ENCODE measurements around the gene TAC4. TPM values are rescaled to one million over a fixed set of nuclear protein-coding genes. Genes with fewer than 3 reads are reported as not detected.

TAC4 gene
- total and polyA plus RNA-seq, 2 of the 13 experiments (the other 11 are each of a cell fraction or from before 2014, with no cell fraction given), result not detected

DNA sequence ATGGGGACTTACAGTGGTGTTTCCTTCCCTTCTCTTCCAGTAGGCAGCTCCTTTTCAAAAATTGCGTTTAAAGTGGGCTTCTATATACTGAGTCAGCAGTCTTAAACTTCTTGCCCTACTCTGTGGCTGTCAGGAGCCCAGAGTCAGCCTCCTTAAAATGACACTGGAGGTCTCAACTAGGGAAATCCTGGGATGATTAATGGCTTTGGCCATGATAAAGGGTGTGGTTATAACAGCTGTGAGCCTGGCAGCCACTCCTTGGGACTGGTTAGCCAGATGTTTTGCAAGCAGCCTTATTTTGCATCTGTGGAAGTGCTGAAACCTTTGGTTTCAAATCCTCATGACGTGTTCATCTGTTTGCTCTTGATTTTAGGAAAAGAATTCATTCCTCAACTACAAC, 25.0 kb downstream of the TAC4 start:
- no peak overlapping the region for H2AFZ ChIP-seq (ENCODE audit: low read length)
- no peak overlapping the region for H3K4me2 ChIP-seq (ENCODE audit: low read depth, low read length)
- WGBS (ENCODE audit: low lambda C conversion rate), result 95% methylated on average over 2 of the region's 2 CpGs
- no peak overlapping the region for H3K27ac ChIP-seq (ENCODE audit: extremely low read length, insufficient read depth, low read length)
- FAIRE-seq (peak; percentile 49), DNase-seq (ENCODE audit: low spot score) (no peak), ATAC-seq (no peak)
- ChIA-PET POLR2A (no interaction called here), CTCF (ENCODE audit: low intra/inter-chr PET ratio, low total read pairs) (no interaction called here)
- H3K36me3 ChIP-seq (replicated peaks in 1 of 2; ENCODE audit: control insufficient read depth in 1 of 2, insufficient read depth in 2 of 2, low read length in 2 of 2), result peaks cover 40 to 86% of the 10 kb centered on the region in 2 experiments
- in situ Hi-C loops (cut with HindIII; ENCODE audit: extremely low pct_ligation_motif_present, low pct_unique_long_range_greater_than_20kb), result no loop called here
- no peaks in the 10 kb centered on the region for H3K79me2 ChIP-seq (ENCODE audit: insufficient read depth, low read length)
- no peaks in the 10 kb centered on the region for H3K4me1 ChIP-seq (ENCODE audit: insufficient read depth, low read length)
- no peak overlapping the region for H3K9ac ChIP-seq (ENCODE audit: insufficient read depth, low read depth, low read length)
- no TSS peak for BruUV-seq (replicated peaks)
- H4K20me1 ChIP-seq (ENCODE audit: insufficient read depth, low read length), result no peaks in the 10 kb centered on the region
- TF ChIP-seq MAFK (conservative IDR thresholded peaks at IDR 0.05 in 1 of 2, IDR thresholded peaks at IDR 0.05 in 1 of 2; ENCODE audit: low read length in 2 of 2) (peak; percentile 48 to 82; a peak in 3 of 4 replicates), HCFC1 (IDR thresholded peaks at IDR 0.05; ENCODE audit: low read depth, low read length) (no peak), MAFF (IDR thresholded peaks at IDR 0.05; ENCODE audit: low read depth, low read length) (peak; percentile 71)
- TF ChIP-seq, protein P1, sequence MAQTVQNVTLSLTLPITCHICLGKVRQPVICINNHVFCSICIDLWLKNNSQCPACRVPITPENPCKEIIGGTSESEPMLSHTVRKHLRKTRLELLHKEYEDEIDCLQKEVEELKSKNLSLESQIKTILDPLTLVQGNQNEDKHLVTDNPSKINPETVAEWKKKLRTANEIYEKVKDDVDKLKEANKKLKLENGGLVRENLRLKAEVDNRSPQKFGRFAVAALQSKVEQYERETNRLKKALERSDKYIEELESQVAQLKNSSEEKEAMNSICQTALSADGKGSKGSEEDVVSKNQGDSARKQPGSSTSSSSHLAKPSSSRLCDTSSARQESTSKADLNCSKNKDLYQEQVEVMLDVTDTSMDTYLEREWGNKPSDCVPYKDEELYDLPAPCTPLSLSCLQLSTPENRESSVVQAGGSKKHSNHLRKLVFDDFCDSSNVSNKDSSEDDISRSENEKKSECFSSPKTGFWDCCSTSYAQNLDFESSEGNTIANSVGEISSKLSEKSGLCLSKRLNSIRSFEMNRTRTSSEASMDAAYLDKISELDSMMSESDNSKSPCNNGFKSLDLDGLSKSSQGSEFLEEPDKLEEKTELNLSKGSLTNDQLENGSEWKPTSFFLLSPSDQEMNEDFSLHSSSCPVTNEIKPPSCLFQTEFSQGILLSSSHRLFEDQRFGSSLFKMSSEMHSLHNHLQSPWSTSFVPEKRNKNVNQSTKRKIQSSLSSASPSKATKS (CRISPR knock-in tag; IDR thresholded peaks at IDR 0.05), result no peak
- H3K4me3 ChIP-seq (replicated peaks in 1 of 3; ENCODE audit: insufficient read depth in 1 of 3, low read depth in 2 of 3, low read length in 3 of 3), result no peak overlapping the region
- intact Hi-C loops (cut with micrococcal nuclease; ENCODE audit: unreplicated experiment), result no loop called here
- H3K27me3 ChIP-seq (ENCODE audit: control insufficient read depth in 1 of 2, insufficient read depth in 2 of 2, low read length in 2 of 2), result no peaks in the 10 kb centered on the region
- H3K9me3 ChIP-seq (ENCODE audit: low read length), result no peaks in the 10 kb centered on the region

DNA sequence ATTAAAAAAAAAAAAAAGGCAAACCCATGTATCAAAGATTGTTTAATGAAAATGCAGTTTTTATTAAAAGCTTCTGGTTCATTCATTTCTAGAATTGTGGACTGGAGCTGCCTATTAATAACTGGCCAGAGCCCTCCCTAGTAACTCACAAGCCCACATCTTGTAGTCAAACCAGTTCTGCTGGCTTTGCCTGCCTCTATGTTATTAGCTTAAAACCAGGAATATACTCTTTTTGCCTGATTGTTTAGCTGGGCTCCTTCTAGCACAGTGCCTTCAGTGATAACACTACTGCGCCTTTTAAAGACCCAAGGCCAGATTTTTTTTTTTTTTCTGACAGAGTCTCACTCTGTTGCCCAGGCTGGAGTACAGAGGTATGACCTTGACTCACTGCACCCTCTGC, 26.0 kb downstream of the TAC4 start:
- ChIA-PET CTCF (ENCODE audit: low intra/inter-chr PET ratio, low total read pairs) (no interaction called here), POLR2A (no interaction called here)
- intact Hi-C loops (cut with micrococcal nuclease; ENCODE audit: unreplicated experiment) (no loop called here), in situ Hi-C loops (cut with HindIII; ENCODE audit: extremely low pct_ligation_motif_present, low pct_unique_long_range_greater_than_20kb) (no loop called here)
- no peaks in the 10 kb centered on the region for H4K20me1 ChIP-seq (ENCODE audit: insufficient read depth, low read length)
- no peak overlapping the region for H3K4me2 ChIP-seq (ENCODE audit: low read depth, low read length)
- no peak for TF ChIP-seq HIVEP1 (CRISPR knock-in tag; IDR thresholded peaks at IDR 0.05)
- TF ChIP-seq, protein P2, sequence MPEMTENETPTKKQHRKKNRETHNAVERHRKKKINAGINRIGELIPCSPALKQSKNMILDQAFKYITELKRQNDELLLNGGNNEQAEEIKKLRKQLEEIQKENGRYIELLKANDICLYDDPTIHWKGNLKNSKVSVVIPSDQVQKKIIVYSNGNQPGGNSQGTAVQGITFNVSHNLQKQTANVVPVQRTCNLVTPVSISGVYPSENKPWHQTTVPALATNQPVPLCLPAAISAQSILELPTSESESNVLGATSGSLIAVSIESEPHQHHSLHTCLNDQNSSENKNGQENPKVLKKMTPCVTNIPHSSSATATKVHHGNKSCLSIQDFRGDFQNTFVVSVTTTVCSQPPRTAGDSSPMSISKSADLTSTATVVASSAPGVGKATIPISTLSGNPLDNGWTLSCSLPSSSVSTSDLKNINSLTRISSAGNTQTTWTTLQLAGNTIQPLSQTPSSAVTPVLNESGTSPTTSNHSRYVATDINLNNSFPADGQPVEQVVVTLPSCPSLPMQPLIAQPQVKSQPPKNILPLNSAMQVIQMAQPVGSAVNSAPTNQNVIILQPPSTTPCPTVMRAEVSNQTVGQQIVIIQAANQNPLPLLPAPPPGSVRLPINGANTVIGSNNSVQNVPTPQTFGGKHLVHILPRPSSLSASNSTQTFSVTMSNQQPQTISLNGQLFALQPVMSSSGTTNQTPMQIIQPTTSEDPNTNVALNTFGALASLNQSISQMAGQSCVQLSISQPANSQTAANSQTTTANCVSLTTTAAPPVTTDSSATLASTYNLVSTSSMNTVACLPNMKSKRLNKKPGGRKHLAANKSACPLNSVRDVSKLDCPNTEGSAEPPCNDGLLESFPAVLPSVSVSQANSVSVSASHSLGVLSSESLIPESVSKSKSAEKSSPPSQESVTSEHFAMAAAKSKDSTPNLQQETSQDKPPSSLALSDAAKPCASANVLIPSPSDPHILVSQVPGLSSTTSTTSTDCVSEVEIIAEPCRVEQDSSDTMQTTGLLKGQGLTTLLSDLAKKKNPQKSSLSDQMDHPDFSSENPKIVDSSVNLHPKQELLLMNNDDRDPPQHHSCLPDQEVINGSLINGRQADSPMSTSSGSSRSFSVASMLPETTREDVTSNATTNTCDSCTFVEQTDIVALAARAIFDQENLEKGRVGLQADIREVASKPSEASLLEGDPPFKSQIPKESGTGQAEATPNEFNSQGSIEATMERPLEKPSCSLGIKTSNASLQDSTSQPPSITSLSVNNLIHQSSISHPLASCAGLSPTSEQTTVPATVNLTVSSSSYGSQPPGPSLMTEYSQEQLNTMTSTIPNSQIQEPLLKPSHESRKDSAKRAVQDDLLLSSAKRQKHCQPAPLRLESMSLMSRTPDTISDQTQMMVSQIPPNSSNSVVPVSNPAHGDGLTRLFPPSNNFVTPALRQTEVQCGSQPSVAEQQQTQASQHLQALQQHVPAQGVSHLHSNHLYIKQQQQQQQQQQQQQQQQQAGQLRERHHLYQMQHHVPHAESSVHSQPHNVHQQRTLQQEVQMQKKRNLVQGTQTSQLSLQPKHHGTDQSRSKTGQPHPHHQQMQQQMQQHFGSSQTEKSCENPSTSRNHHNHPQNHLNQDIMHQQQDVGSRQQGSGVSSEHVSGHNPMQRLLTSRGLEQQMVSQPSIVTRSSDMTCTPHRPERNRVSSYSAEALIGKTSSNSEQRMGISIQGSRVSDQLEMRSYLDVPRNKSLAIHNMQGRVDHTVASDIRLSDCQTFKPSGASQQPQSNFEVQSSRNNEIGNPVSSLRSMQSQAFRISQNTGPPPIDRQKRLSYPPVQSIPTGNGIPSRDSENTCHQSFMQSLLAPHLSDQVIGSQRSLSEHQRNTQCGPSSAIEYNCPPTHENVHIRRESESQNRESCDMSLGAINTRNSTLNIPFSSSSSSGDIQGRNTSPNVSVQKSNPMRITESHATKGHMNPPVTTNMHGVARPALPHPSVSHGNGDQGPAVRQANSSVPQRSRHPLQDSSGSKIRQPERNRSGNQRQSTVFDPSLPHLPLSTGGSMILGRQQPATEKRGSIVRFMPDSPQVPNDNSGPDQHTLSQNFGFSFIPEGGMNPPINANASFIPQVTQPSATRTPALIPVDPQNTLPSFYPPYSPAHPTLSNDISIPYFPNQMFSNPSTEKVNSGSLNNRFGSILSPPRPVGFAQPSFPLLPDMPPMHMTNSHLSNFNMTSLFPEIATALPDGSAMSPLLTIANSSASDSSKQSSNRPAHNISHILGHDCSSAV (CRISPR knock-in tag; IDR thresholded peaks at IDR 0.05; ENCODE audit: borderline replicate concordance), result no peak
- H2AFZ ChIP-seq (ENCODE audit: low read length), result no peak overlapping the region
- no peak for ATAC-seq
- WGBS (ENCODE audit: low lambda C conversion rate), result 100% methylated on average over 1 of the region's 1 CpG
- no peaks in the 10 kb centered on the region for H3K79me2 ChIP-seq (ENCODE audit: insufficient read depth, low read length)
- no peaks in the 10 kb centered on the region for H3K27me3 ChIP-seq (ENCODE audit: control insufficient read depth in 1 of 2, insufficient read depth in 2 of 2, low read length in 2 of 2)
- H3K36me3 ChIP-seq (replicated peaks in 1 of 2; ENCODE audit: control insufficient read depth in 1 of 2, insufficient read depth in 2 of 2, low read length in 2 of 2), result peaks cover 41 to 89% of the 10 kb centered on the region in 2 experiments
- DNase-seq (ENCODE audit: low spot score), result no peak
- FAIRE-seq, result no peak
- no TSS peak for BruUV-seq (replicated peaks)
- H3K9ac ChIP-seq (ENCODE audit: insufficient read depth, low read depth, low read length), result no peak overlapping the region
- H3K27ac ChIP-seq (ENCODE audit: extremely low read length, insufficient read depth, low read length), result no peak overlapping the region
- no peak overlapping the region for H3K4me3 ChIP-seq (replicated peaks in 1 of 3; ENCODE audit: insufficient read depth in 1 of 3, low read depth in 2 of 3, low read length in 3 of 3)
- H3K4me1 ChIP-seq (ENCODE audit: insufficient read depth, low read length), result no peaks in the 10 kb centered on the region
- no peaks in the 10 kb centered on the region for H3K9me3 ChIP-seq (ENCODE audit: low read length)

Data from HepG2 (cell line).